ENCODE results near the gene RGS8.
A peak's percentile ranks its signal among the peaks of the same experiment; 100 is the strongest.

Gene RGS8

GRCh38 chr1:182671750-182672486 is 12.5 kb downstream of the RGS8 start:
- TF ChIP-seq CTCF (IDR thresholded peaks at IDR 0.05; ENCODE audit: low read depth, low read length, missing control alignments) = peak; percentile 28
- no peak overlapping the region for H3K4me3 ChIP-seq (ENCODE audit: low read depth, low read length)
- DNase-seq (ENCODE audit: low read depth) = no peak

GRCh38 chr1:182670032-182670749 is 14.2 kb downstream of the RGS8 start:
- DNase-seq (ENCODE audit: low read depth) = no peak
- no peak for TF ChIP-seq CTCF (IDR thresholded peaks at IDR 0.05; ENCODE audit: low read depth, low read length, missing control alignments)
- no peak overlapping the region for H3K4me3 ChIP-seq (ENCODE audit: low read depth, low read length)

GRCh38 chr1:182669266-182669665 is 15.1 kb downstream of the RGS8 start:
- no peak overlapping the region for H3K4me3 ChIP-seq (ENCODE audit: low read depth, low read length)
- no peak for DNase-seq (ENCODE audit: low read depth)
- TF ChIP-seq CTCF (IDR thresholded peaks at IDR 0.05; ENCODE audit: low read depth, low read length, missing control alignments) = no peak

GRCh38 chr1:182668521-182669054 is 15.8 kb downstream of the RGS8 start:
- no peak for DNase-seq (ENCODE audit: low read depth)

GRCh38 chr1:182667848-182668505 is 16.4 kb downstream of the RGS8 start:
- TF ChIP-seq CTCF (IDR thresholded peaks at IDR 0.05; ENCODE audit: low read depth, low read length, missing control alignments) = no peak
- no peak for DNase-seq (ENCODE audit: low read depth)
- H3K4me3 ChIP-seq (ENCODE audit: low read depth, low read length) = no peak overlapping the region

More at GRCh38 chr1:182668521-182669054, 15.8 kb downstream of the RGS8 start:
- TF ChIP-seq CTCF (IDR thresholded peaks at IDR 0.05; ENCODE audit: low read depth, low read length, missing control alignments) = no peak
- no peak overlapping the region for H3K4me3 ChIP-seq (ENCODE audit: low read depth, low read length)

GRCh38 chr1:182666706-182667105 is 17.7 kb downstream of the RGS8 start:
- no peak overlapping the region for H3K4me3 ChIP-seq (ENCODE audit: low read depth, low read length)
- TF ChIP-seq CTCF (IDR thresholded peaks at IDR 0.05; ENCODE audit: low read depth, low read length, missing control alignments) = no peak
- no peak for DNase-seq (ENCODE audit: low read depth)

Measured in GM12864 (cell line).